HPDE6-E6E7 (cell line): ENCODE data around the gene GORASP2.

ENCODE experiments used
- DNase-seq: peaks from one replicate; pipeline ENCODE4 v3.0.0; 2011; ENCODE audit warnings: missing footprints; ENCODE audit errors: extremely low spot score

Gene GORASP2

GRCh38 chr2:170997893-170998597 is 69.0 kb downstream of the GORASP2 start:
- DNase-seq: no peak

DNA sequence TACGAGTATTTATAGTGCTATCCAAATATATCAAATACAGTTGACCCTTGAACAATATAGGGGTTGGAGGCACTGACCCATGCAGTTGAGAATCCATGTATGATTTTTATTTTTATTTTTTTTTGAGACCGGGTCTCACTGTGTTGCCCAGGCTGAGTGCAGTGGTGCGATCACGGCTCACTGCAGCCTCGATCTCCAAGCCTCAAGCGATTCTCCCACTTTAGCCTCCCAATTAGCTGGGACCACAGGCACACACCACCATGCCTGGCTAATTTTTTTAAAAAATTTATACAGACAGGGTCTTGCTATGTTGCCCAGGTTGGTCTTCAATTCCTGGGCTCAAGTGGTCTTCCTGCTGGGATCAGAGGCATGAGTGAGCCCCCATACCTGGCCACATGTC is 70.6 kb downstream of the GORASP2 start:
- DNase-seq: no peak

DNA sequence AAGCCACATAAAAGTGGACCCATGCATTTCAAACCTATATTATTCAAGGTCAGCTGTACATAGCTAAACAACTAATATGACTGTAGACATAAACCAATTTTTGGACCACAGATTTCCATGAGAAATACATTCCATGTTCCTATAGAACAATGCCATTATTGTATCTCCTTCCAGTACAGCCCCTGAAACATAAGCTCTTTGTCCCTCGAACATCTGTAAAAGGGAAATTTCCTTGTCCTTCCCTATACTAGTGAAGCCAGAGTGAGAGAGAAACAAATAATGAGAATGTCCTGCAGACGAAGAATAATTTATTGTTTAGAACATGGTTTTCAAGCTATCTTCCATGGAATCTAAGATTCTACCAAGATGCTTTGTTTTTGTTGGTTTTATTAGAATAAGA is 75.3 kb downstream of the GORASP2 start:
- DNase-seq: no peak

DNA sequence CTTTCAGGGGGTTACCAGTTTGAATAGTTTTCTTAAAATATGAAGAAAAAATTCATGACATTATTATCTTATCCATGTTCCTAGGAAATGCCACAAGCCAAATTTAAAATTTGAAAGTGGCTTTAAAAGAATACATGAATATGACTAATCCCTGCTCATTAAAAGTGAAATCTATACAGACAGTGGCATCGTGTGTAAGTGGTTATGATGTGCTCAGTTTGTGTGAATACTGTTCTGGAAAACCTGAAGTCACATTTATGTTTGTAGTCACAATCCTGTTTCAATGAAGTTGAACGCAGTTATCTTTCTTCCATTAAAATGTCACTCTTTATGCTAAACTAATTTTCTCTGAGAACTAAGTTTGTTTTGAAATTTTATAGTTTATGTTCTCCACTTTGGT is 75.8 kb downstream of the GORASP2 start:
- DNase-seq: no peak

- no peak for DNase-seq
Observed at GRCh38 chr2:171008550-171009205, 79.6 kb downstream of the GORASP2 start.

DNA sequence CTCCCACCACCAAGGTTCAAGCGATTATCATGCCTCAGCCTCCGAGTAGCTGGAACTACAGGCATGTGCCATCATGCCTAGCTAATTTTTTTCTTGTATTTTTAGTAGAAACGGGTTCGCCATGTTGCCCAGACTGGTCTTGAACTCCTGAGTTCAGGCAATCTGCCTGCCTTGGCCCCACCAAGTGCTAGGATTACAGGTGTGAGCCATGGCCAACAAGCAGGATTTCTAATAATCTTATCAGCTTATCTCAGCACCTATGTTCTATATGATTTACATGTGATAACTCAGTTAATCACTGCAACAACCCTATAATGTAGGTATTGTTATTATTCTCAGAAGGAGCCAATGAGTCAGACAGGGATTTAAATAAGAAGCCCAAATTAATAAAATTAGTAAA is 80.3 kb downstream of the GORASP2 start:
- DNase-seq: no peak

- no peak for DNase-seq
Observed at GRCh38 chr2:171013851-171014250, 84.8 kb downstream of the GORASP2 start.

GRCh38 chr2:171016125-171016524 is 87.1 kb downstream of the GORASP2 start:
- DNase-seq: no peak
